B cell (primary cell): ENCODE data around the gene UBTD1. TPM values are rescaled to one million over a fixed set of nuclear protein-coding genes. Genes with fewer than 3 reads are reported as not detected.
A peak's percentile ranks its signal among the peaks of the same experiment; 100 is the strongest.

ENCODE experiments used
- ATAC-seq: fragments of 200-7000 bp; cut with Tn5 transposase; one replicate; pipeline ENCODE4 v1.10.0; 2021; ENCODE audit warnings: low read depth, mild to moderate bottlenecking, moderate number of reproducible peaks, moderate library complexity
- CTCF ChIA-PET: fragments of 350-600 bp; sonication (Branson Sonifier 250); formaldehyde crosslinking; loops from one replicate; lab custom pipeline; 2021; ENCODE audit warnings: antibody characterized with exemption, inconsistent platforms; lab: Charles Lee
- POLR2A ChIA-PET: fragments of 350-600 bp; sonication (Branson Sonifier 250); formaldehyde crosslinking; loops from one replicate; lab custom pipeline; 2021; ENCODE audit warnings: antibody characterized with exemption; lab: Charles Lee
- DNase-seq: peaks from one replicate; pipeline ENCODE4 v3.0.0; 2013
- H2AFZ ChIP-seq: 2 replicates; pipeline ENCODE4 v1.6.1; 2012; ENCODE audit warnings: mild to moderate bottlenecking, low read depth, low read length; ENCODE audit not compliant: insufficient read depth, poor library complexity, severe bottlenecking
- H3K27ac ChIP-seq, 2 donors: 1 replicate in 1 of 2; 2 replicates in 1 of 2; pipeline ENCODE4 v1.5.1; 2012 to 2013; ENCODE audit warnings: low read length in 2 of 2, mild to moderate bottlenecking in 2 of 2, moderate library complexity in 1 of 2
- H3K27me3 ChIP-seq, 4 experiments: fragments of 200-600 bp in 1 of 4; sonication (generic) in 1 of 4; replicated peaks in 1 of 4; 1 replicate in 2 of 4; 2 replicates in 2 of 4; pipeline versions ENCODE4 v1.6.1 to v1.7.0; 2013 to 2016; ENCODE audit warnings: low read length in 3 of 4, mild to moderate bottlenecking in 2 of 4, mixed read lengths in 1 of 4, moderate library complexity in 1 of 4; ENCODE audit not compliant: insufficient read depth in 4 of 4, control insufficient read depth in 3 of 4; ENCODE audit errors: control extremely low read depth in 1 of 4
- H3K36me3 ChIP-seq, 2 experiments: replicated peaks in 1 of 2; 1 replicate in 1 of 2; 2 replicates in 1 of 2; pipeline versions ENCODE4 v1.6.1 to v1.7.1; 2013; ENCODE audit warnings: low read length in 1 of 2; ENCODE audit not compliant: insufficient read depth in 2 of 2, control insufficient read depth in 1 of 2; ENCODE audit errors: control extremely low read depth in 1 of 2, extremely low read depth in 1 of 2
- H3K4me1 ChIP-seq, 2 donors: fragments of 200-600 bp in 1 of 2; sonication (generic) in 1 of 2; 1 replicate in 1 of 2; 2 replicates in 1 of 2; pipeline versions ENCODE4 v1.5.1 to v1.6.1; 2013 to 2017; ENCODE audit warnings: low read length in 2 of 2; ENCODE audit not compliant: control insufficient read depth in 2 of 2, insufficient read depth in 2 of 2
- H3K4me2 ChIP-seq: replicated peaks from 2 replicates; pipeline ENCODE3; 2012; ENCODE audit warnings: mild to moderate bottlenecking, low read depth, low read length; ENCODE audit not compliant: poor library complexity, severe bottlenecking
- H3K4me3 ChIP-seq, 5 experiments: fragments of 200-600 bp in 1 of 5; sonication (generic) in 1 of 5; 1 replicate in 3 of 5; 2 replicates in 2 of 5; pipeline versions ENCODE4 v1.5.1 to v1.7.0; 2011 to 2016; ENCODE audit warnings: low read length in 4 of 5, mild to moderate bottlenecking in 4 of 5, low read depth in 2 of 5, control low read depth in 1 of 5, moderate library complexity in 1 of 5; ENCODE audit not compliant: insufficient read depth in 1 of 5; ENCODE audit errors: control extremely low read depth in 1 of 5, extremely low read depth in 1 of 5
- H3K79me2 ChIP-seq: fragments of 200-600 bp; sonication (generic); one replicate; pipeline ENCODE4 v1.6.0; 2016; ENCODE audit warnings: low read length; ENCODE audit not compliant: control insufficient read depth, insufficient read depth
- H3K9ac ChIP-seq: fragments of 200-600 bp; sonication (generic); 2 replicates; pipeline ENCODE4 v1.6.1; 2017; ENCODE audit warnings: mild to moderate bottlenecking, low read length, moderate library complexity
- H3K9me3 ChIP-seq, 3 donors: one replicate each; pipeline versions ENCODE4 v1.6.1 to v1.7.1; 2013; ENCODE audit warnings: low read length in 2 of 3; ENCODE audit not compliant: control insufficient read depth in 2 of 3, insufficient read depth in 1 of 3; ENCODE audit errors: control extremely low read depth in 1 of 3
- H4K20me1 ChIP-seq: 2 replicates; pipeline ENCODE4 v1.6.0; 2012; ENCODE audit warnings: mild to moderate bottlenecking, low read length; ENCODE audit not compliant: insufficient read depth, control insufficient read depth, poor library complexity, severe bottlenecking
- H3K27ac Mint-ChIP-seq: one replicate; pipeline ENCODE4 v1.8.0; 2021; ENCODE audit warnings: mixed read lengths
- H3K27me3 Mint-ChIP-seq: one replicate; pipeline ENCODE4 v1.8.0; 2021; ENCODE audit warnings: mixed read lengths
- H3K4me1 Mint-ChIP-seq: one replicate; pipeline ENCODE4 v1.8.0; 2021; ENCODE audit warnings: mixed read lengths
- H3K4me3 Mint-ChIP-seq: one replicate; pipeline ENCODE4 v1.8.0; 2021; ENCODE audit warnings: mixed read lengths
- H3K9me3 Mint-ChIP-seq: one replicate; pipeline ENCODE4 v1.8.0; 2022; ENCODE audit warnings: mixed read lengths; ENCODE audit not compliant: insufficient read depth
- EZH2 ChIP-seq: IDR thresholded peaks from 2 replicates; pipeline ENCODE4 v1.6.1; 2012; ENCODE audit warnings: borderline replicate concordance, low read depth, mild to moderate bottlenecking, moderate library complexity, low read length; ENCODE audit not compliant: insufficient read depth, poor library complexity, severe bottlenecking
- WGBS: methylation state at CpG from one replicate; pipeline ENCODE4 v1.1.5; 2013; ENCODE audit warnings: missing lambda C conversion rate; ENCODE audit not compliant: insufficient coverage; 5-methylcytosine and 5-hydroxymethylcytosine counted together
- intact Hi-C: fragments of 100-400 bp; cut with micrococcal nuclease; formaldehyde crosslinking; loops from one replicate; pipeline ENCODE4 v1.10.0; 2022
- polyA plus RNA-seq: library from polyadenylated mRNA; depleted of rRNA; stranded (reverse); fragments of >200 nt; gene quantifications from 2 replicates; pipeline ENCODE4 v1.2.3, GENCODE V29; 2012
- total RNA-seq, 2 donors: library from RNA; stranded (reverse); fragments of 120-200 nt in 1 of 2; gene quantifications; 1 replicate in 1 of 2; 2 replicates in 1 of 2; pipeline versions ENCODE4 v1.2.3 to v1.2.4, GENCODE V29; 2013 to 2022
- TF ChIP-seq, protein P1 (sequence below): fragments of 200-600 bp; IDR thresholded peaks from one replicate; pipeline ENCODE4 v1.8.0; 2022; ENCODE audit warnings: antibody characterized with exemption, mild to moderate bottlenecking

Gene UBTD1
- total and polyA plus RNA-seq, 2 donors (not counting 1 experiment from before 2014, with no cell fraction given) = 1.3 to 1.8 TPM

DNA sequence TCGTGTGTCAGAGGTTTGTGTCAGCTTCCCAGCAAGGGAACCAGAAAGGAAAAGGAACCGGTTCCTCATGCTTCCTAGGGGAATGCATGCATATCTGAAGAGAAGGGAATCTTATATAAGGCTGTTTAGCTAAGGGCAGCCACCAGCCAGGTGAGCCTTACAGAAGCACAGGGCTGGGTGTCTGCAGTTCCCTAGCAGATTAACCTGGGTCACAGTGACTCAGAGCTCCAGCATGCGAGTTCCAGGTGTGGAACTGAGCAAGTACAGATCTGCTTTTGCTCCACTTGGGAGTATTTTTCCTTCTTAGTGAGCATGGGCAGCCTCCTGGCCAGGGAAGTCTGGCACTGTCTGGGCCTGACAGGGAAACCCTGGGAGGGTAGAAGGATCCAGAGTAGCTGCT is 72.9 kb downstream of the UBTD1 start:
- H3K9me3 Mint-ChIP-seq = no peaks in the 10 kb centered on the region
- TF ChIP-seq, protein P1, sequence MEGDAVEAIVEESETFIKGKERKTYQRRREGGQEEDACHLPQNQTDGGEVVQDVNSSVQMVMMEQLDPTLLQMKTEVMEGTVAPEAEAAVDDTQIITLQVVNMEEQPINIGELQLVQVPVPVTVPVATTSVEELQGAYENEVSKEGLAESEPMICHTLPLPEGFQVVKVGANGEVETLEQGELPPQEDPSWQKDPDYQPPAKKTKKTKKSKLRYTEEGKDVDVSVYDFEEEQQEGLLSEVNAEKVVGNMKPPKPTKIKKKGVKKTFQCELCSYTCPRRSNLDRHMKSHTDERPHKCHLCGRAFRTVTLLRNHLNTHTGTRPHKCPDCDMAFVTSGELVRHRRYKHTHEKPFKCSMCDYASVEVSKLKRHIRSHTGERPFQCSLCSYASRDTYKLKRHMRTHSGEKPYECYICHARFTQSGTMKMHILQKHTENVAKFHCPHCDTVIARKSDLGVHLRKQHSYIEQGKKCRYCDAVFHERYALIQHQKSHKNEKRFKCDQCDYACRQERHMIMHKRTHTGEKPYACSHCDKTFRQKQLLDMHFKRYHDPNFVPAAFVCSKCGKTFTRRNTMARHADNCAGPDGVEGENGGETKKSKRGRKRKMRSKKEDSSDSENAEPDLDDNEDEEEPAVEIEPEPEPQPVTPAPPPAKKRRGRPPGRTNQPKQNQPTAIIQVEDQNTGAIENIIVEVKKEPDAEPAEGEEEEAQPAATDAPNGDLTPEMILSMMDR = no peak
- no peak for TF ChIP-seq EZH2
- no peak overlapping the region for H2AFZ ChIP-seq
- WGBS = 96% methylated on average over 3 of the region's 3 CpGs
- no peaks in the 10 kb centered on the region for H3K79me2 ChIP-seq
- ChIA-PET CTCF (interaction anchor here (0.6 to 2.3 kb wide), 18 partner anchors 10 to 470 kb away, joined by 3 to 13 read pairs (median 3); partner anchors contain the start of genes AVPI1 and HOGA1), POLR2A (no interaction called here)
- H3K4me1 Mint-ChIP-seq = no peaks in the 10 kb centered on the region
- ATAC-seq (no peak), DNase-seq (no peak)
- no peaks in the 10 kb centered on the region for H3K27me3 ChIP-seq
- no peaks in the 10 kb centered on the region for H3K36me3 ChIP-seq
- no peak overlapping the region for H3K9ac ChIP-seq
- intact Hi-C loops = no loop called here
- H3K4me3 Mint-ChIP-seq = no peak overlapping the region
- no peaks in the 10 kb centered on the region for H4K20me1 ChIP-seq
- no peak overlapping the region for H3K27ac Mint-ChIP-seq
- no peak overlapping the region for H3K27ac ChIP-seq
- H3K4me3 ChIP-seq = no peak overlapping the region
- H3K4me2 ChIP-seq = no peak overlapping the region
- no peaks in the 10 kb centered on the region for H3K9me3 ChIP-seq
- no peaks in the 10 kb centered on the region for H3K4me1 ChIP-seq
- H3K27me3 Mint-ChIP-seq = no peaks in the 10 kb centered on the region

DNA sequence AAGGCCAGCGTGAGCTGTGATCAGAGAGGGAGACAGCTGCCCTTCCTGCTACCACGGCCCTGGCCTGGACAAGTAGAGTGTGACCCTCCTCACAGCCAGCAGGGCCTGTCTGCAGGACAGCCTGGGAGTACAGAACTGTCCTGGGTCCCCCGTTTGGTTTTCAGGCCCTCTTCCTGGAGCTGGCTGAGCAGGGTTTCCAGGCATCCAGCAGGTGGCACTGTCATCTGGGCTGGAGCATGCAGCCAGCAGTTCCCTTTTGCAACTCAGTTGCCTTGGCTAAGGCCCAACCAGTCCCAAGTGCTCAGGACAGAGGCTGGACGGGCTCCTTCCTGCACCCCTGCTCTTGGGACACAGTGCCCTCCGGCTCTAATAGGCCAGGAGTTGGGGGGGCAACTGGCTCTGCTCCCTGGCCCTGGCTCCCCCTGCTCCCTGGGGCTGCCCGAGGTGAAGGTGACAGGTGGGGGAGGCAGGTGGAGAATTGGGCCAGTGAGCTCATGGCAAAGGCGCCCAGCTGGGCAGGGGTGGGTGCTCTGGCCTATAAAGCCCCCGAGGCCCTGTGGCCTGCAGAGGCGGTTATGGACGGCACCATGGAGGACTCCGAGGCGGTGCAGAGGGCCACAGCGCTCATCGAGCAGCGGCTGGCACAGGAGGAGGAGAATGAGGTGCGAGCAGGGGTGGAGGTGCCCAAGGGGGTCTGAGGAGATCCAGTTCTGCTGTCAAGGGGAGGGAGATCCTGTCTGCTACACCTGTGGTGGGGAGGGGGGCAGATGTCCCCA is 73.7 kb downstream of the UBTD1 start, which contains the start of gene ANKRD2:
Gene ANKRD2, plus strand, starts transcription at position 566 of the 776 bp plus-strand sequence. Its CDS starts 10 bp downstream, at position 576.
- no peaks in the 10 kb centered on the region for H3K79me2 ChIP-seq
- Mint-ChIP-seq H3K4me1 (no peaks in the 10 kb centered on the region), H3K27ac (no peak within 1 kb of the TSS), H3K27me3 (no peaks in the 10 kb centered on the region), H3K4me3 (no peak within 1 kb of the TSS), H3K9me3 (no peaks in the 10 kb centered on the region)
- no peaks in the 10 kb centered on the region for H3K4me1 ChIP-seq
- no peaks in the 10 kb centered on the region for H3K9me3 ChIP-seq
- peak; percentile 67 for DNase-seq
- ChIA-PET CTCF (interaction anchor here (0.6 to 2.3 kb wide), 20 partner anchors 9 to 469 kb away, joined by 3 to 13 read pairs (median 3); partner anchors contain the start of genes AVPI1 and HOGA1), POLR2A (no interaction called here)
- no peaks in the 10 kb centered on the region for H3K36me3 ChIP-seq
- H3K27me3 ChIP-seq = no peaks in the 10 kb centered on the region
- intact Hi-C loops = no loop called here
- no peak within 1 kb of the TSS for H3K9ac ChIP-seq
- H3K4me2 ChIP-seq = no peak within 1 kb of the TSS
- H3K27ac ChIP-seq = no peak within 1 kb of the TSS
- ATAC-seq = peak; percentile 60
- H2AFZ ChIP-seq = no peak within 1 kb of the TSS
- TF ChIP-seq EZH2 = no peak
- TF ChIP-seq, protein P1 = peak; percentile 72
- 70% methylated on average over 15 of the region's 16 CpGs for WGBS
- no peak within 1 kb of the TSS for H3K4me3 ChIP-seq
- H4K20me1 ChIP-seq = no peaks in the 10 kb centered on the region
